HUDEP-2 (cell line): Measurements from ENCODE around the gene NPSR1.

Experiments used
- DNase-seq, 76 experiments: peaks; one replicate each; lab custom pipeline; 2025; ENCODE audit not compliant: unreplicated experiment in 76 of 76; lab: John Stamatoyannopoulos, UW

The NPSR1 gene

GRCh38 chr7:34720289-34720688 lies 62.3 kb downstream of the NPSR1 start:
- DNase-seq, result no peak

GRCh38 chr7:34723338-34723737 lies 65.3 kb downstream of the NPSR1 start:
- no peak for DNase-seq

GRCh38 chr7:34723866-34724490 lies 66.0 kb downstream of the NPSR1 start:
- DNase-seq, result no peak

GRCh38 chr7:34726221-34726620 lies 68.2 kb downstream of the NPSR1 start:
- no peak for DNase-seq

GRCh38 chr7:34727464-34727995 lies 69.5 kb downstream of the NPSR1 start:
- DNase-seq, result no peak

GRCh38 chr7:34728156-34728555 lies 70.1 kb downstream of the NPSR1 start:
- DNase-seq, result no peak

GRCh38 chr7:34734771-34735170 lies 76.8 kb downstream of the NPSR1 start:
- no peak for DNase-seq

GRCh38 chr7:34735526-34735925 lies 77.5 kb downstream of the NPSR1 start:
- DNase-seq, result no peak

- DNase-seq, result no peak
Observed at GRCh38 chr7:34739651-34740300, 81.8 kb downstream of the NPSR1 start.

- DNase-seq, result no peak
Observed at GRCh38 chr7:34740840-34741239, 82.8 kb downstream of the NPSR1 start.

- no peak for DNase-seq
Observed at GRCh38 chr7:34747176-34747781, 89.3 kb downstream of the NPSR1 start.

- no peak for DNase-seq
Observed at GRCh38 chr7:34747867-34748727, 90.1 kb downstream of the NPSR1 start.

GRCh38 chr7:34748728-34749089 lies 90.7 kb downstream of the NPSR1 start:
- DNase-seq, result no peak

GRCh38 chr7:34749446-34749845 lies 91.4 kb downstream of the NPSR1 start:
- no peak for DNase-seq

- DNase-seq, result no peak
Observed at GRCh38 chr7:34750209-34750608, 92.2 kb downstream of the NPSR1 start.

GRCh38 chr7:34750636-34751035 lies 92.6 kb downstream of the NPSR1 start:
- DNase-seq, result no peak

- no peak for DNase-seq
Observed at GRCh38 chr7:34751725-34752643, 94.0 kb downstream of the NPSR1 start.

- no peak for DNase-seq
Observed at GRCh38 chr7:34752929-34753328, 94.9 kb downstream of the NPSR1 start.

- no peak for DNase-seq
Observed at GRCh38 chr7:34755008-34755407, 97.0 kb downstream of the NPSR1 start.

- no peak for DNase-seq
Observed at GRCh38 chr7:34756025-34756437, 98.0 kb downstream of the NPSR1 start.
